Measurements from ENCODE around the gene HES1. TPM values are rescaled to one million over a fixed set of nuclear protein-coding genes. Genes with fewer than 3 reads are reported as not detected.
A peak's percentile ranks its signal among the peaks of the same experiment; 100 is the strongest.
"Not testable (repeated sequence)": the region's sequence is repeated elsewhere in the genome, so short reads cannot be mapped to it uniquely, and the experiment has no call there.

The HES1 gene
- total and polyA plus RNA-seq, 4 donors = 5.3 to 12.5 (median 9.0) TPM

DNA sequence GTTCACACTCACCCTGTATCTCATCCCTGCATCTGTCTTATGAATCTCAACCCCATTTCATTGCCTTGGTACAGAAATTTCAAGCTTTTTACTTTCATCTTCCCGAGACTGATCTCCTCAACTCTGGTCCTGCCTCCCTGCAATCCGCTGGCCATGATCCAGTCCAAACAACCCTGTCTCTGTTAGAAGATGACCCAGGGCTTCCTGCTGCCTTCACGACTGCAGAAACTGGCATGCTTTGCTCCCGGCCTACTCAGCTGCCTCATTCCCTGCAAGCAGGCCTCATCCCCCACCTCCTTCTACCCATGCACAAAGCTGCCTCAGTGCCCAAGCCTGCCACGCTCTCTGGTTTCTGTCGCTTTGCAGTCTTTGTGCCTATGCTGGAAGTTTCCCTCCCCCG lies 12.4 kb downstream of the HES1 start:
- DNase-seq (ENCODE audit: low spot score) = peak; percentile 41
- Histone ChIP-seq H3K27ac (ENCODE audit: low read depth in 1 of 2, low read length in 2 of 2) (no peak overlapping the region), H3K27me3 (ENCODE audit: control insufficient read depth in 4 of 4, insufficient read depth in 4 of 4, low read length in 3 of 4) (no peaks in the 10 kb centered on the region), H3K4me3 (ENCODE audit: low read depth in 1 of 3, low read length in 3 of 3) (no peak overlapping the region), H3K36me3 (ENCODE audit: control insufficient read depth in 4 of 4, insufficient read depth in 3 of 4, low read depth in 1 of 4, low read length in 3 of 4) (no peaks in the 10 kb centered on the region), H3K9me3 (ENCODE audit: control insufficient read depth in 4 of 4, low read length in 3 of 4) (no peaks in the 10 kb centered on the region), H3K9ac (ENCODE audit: low read depth in 1 of 2, low read length in 2 of 2) (no peak overlapping the region), H3K4me1 (ENCODE audit: control insufficient read depth in 4 of 4, insufficient read depth in 4 of 4, low read length in 3 of 4) (peaks cover 2 to 17% (median 10%) of the 10 kb centered on the region in 4 donors)
- 43% methylated on average over 7 of the region's 7 CpGs for WGBS
- TF ChIP-seq RAD21 (IDR thresholded peaks at IDR 0.05) (peak in 1 of 2 donors; percentile 45), NR2F2 (IDR thresholded peaks at IDR 0.05) (peak; percentile 36), ATF3 (IDR thresholded peaks at IDR 0.05) (no peak)
- TF ChIP-seq, protein P1, sequence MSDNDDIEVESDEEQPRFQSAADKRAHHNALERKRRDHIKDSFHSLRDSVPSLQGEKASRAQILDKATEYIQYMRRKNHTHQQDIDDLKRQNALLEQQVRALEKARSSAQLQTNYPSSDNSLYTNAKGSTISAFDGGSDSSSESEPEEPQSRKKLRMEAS (IDR thresholded peaks at IDR 0.05) = no peak

- H3K27ac ChIP-seq (ENCODE audit: low read depth in 1 of 2, low read length in 2 of 2) = peak overlapping the region; percentile 84 to 89
- no peaks in the 10 kb centered on the region for H3K27me3 ChIP-seq (ENCODE audit: control insufficient read depth in 4 of 4, insufficient read depth in 4 of 4, low read length in 3 of 4)
- 35% methylated on average over 8 of the region's 8 CpGs for WGBS
- no peak for DNase-seq (ENCODE audit: low spot score)
- H3K4me1 ChIP-seq (ENCODE audit: control insufficient read depth in 4 of 4, insufficient read depth in 4 of 4, low read length in 3 of 4) = peaks cover 2 to 17% (median 10%) of the 10 kb centered on the region in 4 donors
- H3K36me3 ChIP-seq (ENCODE audit: control insufficient read depth in 4 of 4, insufficient read depth in 3 of 4, low read depth in 1 of 4, low read length in 3 of 4) = no peaks in the 10 kb centered on the region
- H3K4me3 ChIP-seq (ENCODE audit: low read depth in 1 of 3, low read length in 3 of 3) = no peak overlapping the region
- TF ChIP-seq EGR1 (IDR thresholded peaks at IDR 0.05; ENCODE audit: low read depth in 2 of 2) (no peak), RAD21 (IDR thresholded peaks at IDR 0.05) (peak; percentile 47 to 62), HNF4G (IDR thresholded peaks at IDR 0.05) (peak; percentile 60), FOXA2 (IDR thresholded peaks at IDR 0.05) (peak; percentile 75), HNF4A (conservative IDR thresholded peaks at IDR 0.05) (peak; percentile 84 to 85), NR2F2 (IDR thresholded peaks at IDR 0.05) (no peak), JUND (IDR thresholded peaks at IDR 0.05) (peak; percentile 96 to 97), FOXA1 (IDR thresholded peaks at IDR 0.05) (peak; percentile 48), ATF3 (IDR thresholded peaks at IDR 0.05) (peak; percentile 91), TAF1 (conservative IDR thresholded peaks at IDR 0.05) (peak; percentile 31), RXRA (IDR thresholded peaks at IDR 0.05) (peak; percentile 70 to 89), YY1 (IDR thresholded peaks at IDR 0.05) (peak; percentile 47), GABPA (IDR thresholded peaks at IDR 0.05 in 1 of 2, conservative IDR thresholded peaks at IDR 0.05 in 1 of 2) (no peak), SP1 (IDR thresholded peaks at IDR 0.05) (peak; percentile 89)
- TF ChIP-seq, protein P1 (IDR thresholded peaks at IDR 0.05) = peak; percentile 68
- TF ChIP-seq, protein P2, sequence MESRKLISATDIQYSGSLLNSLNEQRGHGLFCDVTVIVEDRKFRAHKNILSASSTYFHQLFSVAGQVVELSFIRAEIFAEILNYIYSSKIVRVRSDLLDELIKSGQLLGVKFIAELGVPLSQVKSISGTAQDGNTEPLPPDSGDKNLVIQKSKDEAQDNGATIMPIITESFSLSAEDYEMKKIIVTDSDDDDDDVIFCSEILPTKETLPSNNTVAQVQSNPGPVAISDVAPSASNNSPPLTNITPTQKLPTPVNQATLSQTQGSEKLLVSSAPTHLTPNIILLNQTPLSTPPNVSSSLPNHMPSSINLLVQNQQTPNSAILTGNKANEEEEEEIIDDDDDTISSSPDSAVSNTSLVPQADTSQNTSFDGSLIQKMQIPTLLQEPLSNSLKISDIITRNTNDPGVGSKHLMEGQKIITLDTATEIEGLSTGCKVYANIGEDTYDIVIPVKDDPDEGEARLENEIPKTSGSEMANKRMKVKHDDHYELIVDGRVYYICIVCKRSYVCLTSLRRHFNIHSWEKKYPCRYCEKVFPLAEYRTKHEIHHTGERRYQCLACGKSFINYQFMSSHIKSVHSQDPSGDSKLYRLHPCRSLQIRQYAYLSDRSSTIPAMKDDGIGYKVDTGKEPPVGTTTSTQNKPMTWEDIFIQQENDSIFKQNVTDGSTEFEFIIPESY (IDR thresholded peaks at IDR 0.05) = no peak
- TF ChIP-seq, protein P3, sequence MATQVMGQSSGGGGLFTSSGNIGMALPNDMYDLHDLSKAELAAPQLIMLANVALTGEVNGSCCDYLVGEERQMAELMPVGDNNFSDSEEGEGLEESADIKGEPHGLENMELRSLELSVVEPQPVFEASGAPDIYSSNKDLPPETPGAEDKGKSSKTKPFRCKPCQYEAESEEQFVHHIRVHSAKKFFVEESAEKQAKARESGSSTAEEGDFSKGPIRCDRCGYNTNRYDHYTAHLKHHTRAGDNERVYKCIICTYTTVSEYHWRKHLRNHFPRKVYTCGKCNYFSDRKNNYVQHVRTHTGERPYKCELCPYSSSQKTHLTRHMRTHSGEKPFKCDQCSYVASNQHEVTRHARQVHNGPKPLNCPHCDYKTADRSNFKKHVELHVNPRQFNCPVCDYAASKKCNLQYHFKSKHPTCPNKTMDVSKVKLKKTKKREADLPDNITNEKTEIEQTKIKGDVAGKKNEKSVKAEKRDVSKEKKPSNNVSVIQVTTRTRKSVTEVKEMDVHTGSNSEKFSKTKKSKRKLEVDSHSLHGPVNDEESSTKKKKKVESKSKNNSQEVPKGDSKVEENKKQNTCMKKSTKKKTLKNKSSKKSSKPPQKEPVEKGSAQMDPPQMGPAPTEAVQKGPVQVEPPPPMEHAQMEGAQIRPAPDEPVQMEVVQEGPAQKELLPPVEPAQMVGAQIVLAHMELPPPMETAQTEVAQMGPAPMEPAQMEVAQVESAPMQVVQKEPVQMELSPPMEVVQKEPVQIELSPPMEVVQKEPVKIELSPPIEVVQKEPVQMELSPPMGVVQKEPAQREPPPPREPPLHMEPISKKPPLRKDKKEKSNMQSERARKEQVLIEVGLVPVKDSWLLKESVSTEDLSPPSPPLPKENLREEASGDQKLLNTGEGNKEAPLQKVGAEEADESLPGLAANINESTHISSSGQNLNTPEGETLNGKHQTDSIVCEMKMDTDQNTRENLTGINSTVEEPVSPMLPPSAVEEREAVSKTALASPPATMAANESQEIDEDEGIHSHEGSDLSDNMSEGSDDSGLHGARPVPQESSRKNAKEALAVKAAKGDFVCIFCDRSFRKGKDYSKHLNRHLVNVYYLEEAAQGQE (IDR thresholded peaks at IDR 0.05) = peak; percentile 52
- TF ChIP-seq, protein P4, sequence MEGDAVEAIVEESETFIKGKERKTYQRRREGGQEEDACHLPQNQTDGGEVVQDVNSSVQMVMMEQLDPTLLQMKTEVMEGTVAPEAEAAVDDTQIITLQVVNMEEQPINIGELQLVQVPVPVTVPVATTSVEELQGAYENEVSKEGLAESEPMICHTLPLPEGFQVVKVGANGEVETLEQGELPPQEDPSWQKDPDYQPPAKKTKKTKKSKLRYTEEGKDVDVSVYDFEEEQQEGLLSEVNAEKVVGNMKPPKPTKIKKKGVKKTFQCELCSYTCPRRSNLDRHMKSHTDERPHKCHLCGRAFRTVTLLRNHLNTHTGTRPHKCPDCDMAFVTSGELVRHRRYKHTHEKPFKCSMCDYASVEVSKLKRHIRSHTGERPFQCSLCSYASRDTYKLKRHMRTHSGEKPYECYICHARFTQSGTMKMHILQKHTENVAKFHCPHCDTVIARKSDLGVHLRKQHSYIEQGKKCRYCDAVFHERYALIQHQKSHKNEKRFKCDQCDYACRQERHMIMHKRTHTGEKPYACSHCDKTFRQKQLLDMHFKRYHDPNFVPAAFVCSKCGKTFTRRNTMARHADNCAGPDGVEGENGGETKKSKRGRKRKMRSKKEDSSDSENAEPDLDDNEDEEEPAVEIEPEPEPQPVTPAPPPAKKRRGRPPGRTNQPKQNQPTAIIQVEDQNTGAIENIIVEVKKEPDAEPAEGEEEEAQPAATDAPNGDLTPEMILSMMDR (IDR thresholded peaks at IDR 0.05; ENCODE audit: low read depth, low read length, missing input control) = no peak
- no peaks in the 10 kb centered on the region for H3K9me3 ChIP-seq (ENCODE audit: control insufficient read depth in 4 of 4, low read length in 3 of 4)
- H3K9ac ChIP-seq (ENCODE audit: low read depth in 1 of 2, low read length in 2 of 2) = peak overlapping the region in 1 of 2 donors; percentile 66
Observed at GRCh38 chr3:194150252-194150934, 14.4 kb downstream of the HES1 start.

DNA sequence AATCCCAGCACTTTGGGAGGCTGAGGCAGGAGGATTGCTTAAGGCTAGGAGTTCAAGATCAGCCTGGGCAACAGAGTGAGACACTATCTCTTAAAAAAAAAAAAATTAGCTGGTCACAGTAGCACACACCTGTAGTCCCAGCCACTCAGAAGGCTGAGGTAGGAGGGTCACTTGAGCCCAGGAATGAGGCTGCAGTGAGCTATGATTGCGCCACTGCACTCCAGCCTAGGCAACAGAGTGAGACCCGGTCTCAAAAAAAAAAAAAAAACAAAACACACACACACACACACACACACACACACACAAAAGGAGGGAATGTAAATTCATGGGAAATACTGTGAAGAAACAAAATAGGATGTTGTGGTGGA lies 15.0 kb downstream of the HES1 start:
- Histone ChIP-seq H3K27ac (ENCODE audit: low read depth in 1 of 2, low read length in 2 of 2) (peak overlapping the region; percentile 84 to 89), H3K4me1 (ENCODE audit: control insufficient read depth in 4 of 4, insufficient read depth in 4 of 4, low read length in 3 of 4) (peaks cover 2 to 17% (median 10%) of the 10 kb centered on the region in 4 donors)
- H3K27me3 ChIP-seq (ENCODE audit: control insufficient read depth in 4 of 4, insufficient read depth in 4 of 4, low read length in 3 of 4); H3K9me3 ChIP-seq (ENCODE audit: control insufficient read depth in 4 of 4, low read length in 3 of 4); H3K4me3 ChIP-seq (ENCODE audit: low read depth in 1 of 3, low read length in 3 of 3); DNase-seq (ENCODE audit: low spot score); H3K9ac ChIP-seq (ENCODE audit: low read depth in 1 of 2, low read length in 2 of 2); H3K36me3 ChIP-seq (ENCODE audit: control insufficient read depth in 4 of 4, insufficient read depth in 3 of 4, low read depth in 1 of 4, low read length in 3 of 4): not testable (repeated sequence)
- WGBS = 75% methylated on average over 2 of the region's 2 CpGs
